K562 (cell line): Measurements from ENCODE around the gene TAF3. TPM values are rescaled to one million over a fixed set of nuclear protein-coding genes. Genes with fewer than 3 reads are reported as not detected.

Experiments used
- ARID1B ChIP-seq: fragments of 450-650 bp; IDR thresholded peaks from 2 replicates; pipeline ENCODE4 v1.6.1; 2016; ENCODE audit warnings: antibody characterized with exemption, mild to moderate bottlenecking, inconsistent platforms
- ARID3A ChIP-seq: IDR thresholded peaks from 2 replicates; pipeline ENCODE4 v1.6.1; 2012; ENCODE audit warnings: low read depth, low read length, improper control_type of control experiment, borderline replicate concordance
- CREB1 ChIP-seq, 2 experiments: sonication (generic) in 1 of 2; formaldehyde crosslinking in 1 of 2; IDR thresholded peaks; 2 replicates each; pipeline versions ENCODE4 v1.6.1 to v1.8.0; 2012 to 2022; ENCODE audit warnings: inconsistent platforms in 1 of 2, mild to moderate bottlenecking in 1 of 2, missing genetic modification reagents in 1 of 2, moderate library complexity in 1 of 2
- CTBP1 ChIP-seq: fragments of 450-650 bp; IDR thresholded peaks from 2 replicates; pipeline ENCODE4 v1.6.1; 2016; ENCODE audit warnings: borderline replicate concordance
- FOXP1 ChIP-seq: sonication (generic); formaldehyde crosslinking; IDR thresholded peaks from 2 replicates; pipeline ENCODE4 v1.8.0; 2022; ENCODE audit warnings: mild to moderate bottlenecking, missing genetic modification reagents
- GMEB1 ChIP-seq: fragments of 250-450 bp; sonication (Bioruptor Pico); IDR thresholded peaks from 2 replicates; pipeline ENCODE4 v1.4.0; 2020; ENCODE audit warnings: mild to moderate bottlenecking
- HDGF ChIP-seq: fragments of 450-650 bp; IDR thresholded peaks from 2 replicates; pipeline ENCODE4 v1.6.1; 2016
- IRF2 ChIP-seq: sonication (generic); formaldehyde crosslinking; IDR thresholded peaks from 2 replicates; pipeline ENCODE4 v1.8.1; 2022; ENCODE audit warnings: mild to moderate bottlenecking, missing genetic modification reagents
- JUNB ChIP-seq: fragments of 450-650 bp; formaldehyde crosslinking; conservative IDR thresholded peaks from 2 replicates; pipeline ENCODE4 v1.4.0; 2020; ENCODE audit warnings: mild to moderate bottlenecking
- MAZ ChIP-seq, 2 experiments: fragments of 450-650 bp in 1 of 2; sonication (generic) in 1 of 2; formaldehyde crosslinking; IDR thresholded peaks in 1 of 2; conservative IDR thresholded peaks in 1 of 2; 2 replicates each; pipeline versions ENCODE4 v1.4.0 to v1.5.0; 2020; ENCODE audit warnings: mild to moderate bottlenecking in 1 of 2, missing genetic modification reagents in 1 of 2
- NFATC3 ChIP-seq: fragments of 450-650 bp; IDR thresholded peaks from 2 replicates; pipeline ENCODE4 v1.6.1; 2017; ENCODE audit warnings: mild to moderate bottlenecking
- NFIC ChIP-seq: fragments of 450-650 bp; IDR thresholded peaks from 2 replicates; pipeline ENCODE4 v1.6.1; 2017; ENCODE audit warnings: mild to moderate bottlenecking, inconsistent platforms
- POLR2H ChIP-seq: IDR thresholded peaks from 2 replicates; pipeline ENCODE4 v1.6.1; 2016; ENCODE audit warnings: missing genetic modification characterization, low read depth, mild to moderate bottlenecking, control low read depth, missing compliant biosample characterization, moderate library complexity
- SAP30 ChIP-seq: fragments of 200-600 bp; sonication (generic); IDR thresholded peaks from 2 replicates; pipeline ENCODE4 v1.6.1; 2012; ENCODE audit warnings: borderline replicate concordance, low read depth, mild to moderate bottlenecking, moderate library complexity, low read length, control low read depth, inconsistent platforms; ENCODE audit not compliant: insufficient read depth, poor library complexity, severe bottlenecking
- SFPQ ChIP-seq: fragments of 200-400 bp; formaldehyde crosslinking; IDR thresholded peaks from 2 replicates; pipeline ENCODE4 v1.6.1; 2017; ENCODE audit warnings: mild to moderate bottlenecking, low read depth, low read length, moderate library complexity
- SIX5 ChIP-seq, 2 experiments: IDR thresholded peaks; 2 replicates each; pipeline ENCODE4 v1.6.1; 2011; ENCODE audit warnings: low read length in 2 of 2, borderline replicate concordance in 1 of 2, low read depth in 1 of 2, mild to moderate bottlenecking in 1 of 2, moderate library complexity in 1 of 2; ENCODE audit not compliant: insufficient read depth in 1 of 2
- TRIM24 ChIP-seq, 2 experiments: fragments of 450-650 bp; IDR thresholded peaks; 2 replicates each; pipeline ENCODE4 v1.6.1; 2016
- U2AF2 ChIP-seq: fragments of 200-400 bp; formaldehyde crosslinking; optimal IDR thresholded peaks from 2 replicates; pipeline ENCODE3; 2017; ENCODE audit warnings: low read depth, mild to moderate bottlenecking, low read length
- YBX1 ChIP-seq: fragments of 450-650 bp; IDR thresholded peaks from 2 replicates; pipeline ENCODE4 v1.7.1; 2016; ENCODE audit warnings: mild to moderate bottlenecking
- ZC3H8 ChIP-seq: fragments of 450-650 bp; IDR thresholded peaks from 2 replicates; pipeline ENCODE4 v1.6.1; 2017
- ZNF124 ChIP-seq: sonication (generic); formaldehyde crosslinking; IDR thresholded peaks from 2 replicates; pipeline ENCODE4 v1.8.1; 2022; ENCODE audit warnings: missing genetic modification reagents
- ZNF140 ChIP-seq: fragments of 250-450 bp; sonication (Bioruptor Pico); IDR thresholded peaks from 2 replicates; pipeline ENCODE4 v1.8.0; 2021; ENCODE audit warnings: moderate library complexity, mild to moderate bottlenecking, inconsistent platforms
- ZNF280B ChIP-seq: fragments of 250-450 bp; sonication (Bioruptor Pico); IDR thresholded peaks from 2 replicates; pipeline ENCODE4 v1.5.1; 2021; ENCODE audit warnings: mild to moderate bottlenecking
- ZNF324 ChIP-seq: fragments of 250-450 bp; sonication (Bioruptor Pico); IDR thresholded peaks from 2 replicates; pipeline ENCODE4 v1.4.0; 2020; ENCODE audit warnings: mild to moderate bottlenecking
- polyA plus RNA-seq, 8 experiments: library from polyadenylated mRNA; depleted of rRNA in 4 of 8; stranded (reverse) in 5 of 8; unstranded in 3 of 8; fragments of >200 nt; fragmentation: Nextera tagmentation in 2 of 8; fragmentation: Illumina TruSeq in 1 of 8; extraction: Ambion mirVana in 2 of 8; extraction: Trizol in 1 of 8; gene quantifications; 2 replicates each; pipeline versions ENCODE4 v1.2.1 to v1.2.3, GENCODE V29; 2011 to 2014; ENCODE audit warnings: inconsistent platforms in 1 of 8, missing spikeins in 1 of 8
- total RNA-seq, 7 experiments: library from RNA; depleted of rRNA in 6 of 7; stranded (reverse); fragments of >200 nt in 6 of 7; fragmentation: Illumina TruSeq in 2 of 7; extraction: Trizol in 2 of 7; gene quantifications; 2 replicates each; pipeline versions ENCODE4 v1.2.1 to v1.2.3, GENCODE V29; 2011 to 2021; ENCODE audit warnings: low replicate concordance in 1 of 7

Gene TAF3
- total and polyA plus RNA-seq, 9 of the 15 experiments (the other 6 are each of a cell fraction or from before 2014, with no cell fraction given): 1.5 to 9.9 (median 4.1) TPM

- no peak for TF ChIP-seq ZNF280B (CRISPR knock-in tag)
- TF ChIP-seq ZC3H8: no peak
- TF ChIP-seq ARID1B: peak; percentile 25; the same call in 1 of the 2 replicates
- no peak for TF ChIP-seq ZNF140
- TF ChIP-seq ZNF124: no peak
- TF ChIP-seq POLR2H: no peak; the same call in 1 of the 2 replicates
- no peak for TF ChIP-seq HDGF
- TF ChIP-seq NFIC: no peak
- peak in 1 of 2 experiments; percentile 44; a peak in 1 of 4 replicates for TF ChIP-seq TRIM24 (IDR thresholded peaks at IDR 0.05)
- TF ChIP-seq MAZ (CRISPR knock-in tag; conservative IDR thresholded peaks at IDR 0.05 in 1 of 2, IDR thresholded peaks at IDR 0.05 in 1 of 2): no peak
- no peak for TF ChIP-seq NFATC3
- TF ChIP-seq CREB1 (IDR thresholded peaks at IDR 0.05): no peak
- no peak for TF ChIP-seq CREB1 (CRISPR knock-in tag; IDR thresholded peaks at IDR 0.05)
- no peak for TF ChIP-seq SIX5 (IDR thresholded peaks at IDR 0.05; ENCODE audit: borderline replicate concordance in 1 of 2, insufficient read depth in 1 of 2, low read depth in 1 of 2, low read length in 2 of 2)
- TF ChIP-seq JUNB (CRISPR knock-in tag): no peak
- TF ChIP-seq SFPQ: no peak
- no peak for TF ChIP-seq U2AF2
- no peak for TF ChIP-seq ZNF324 (CRISPR knock-in tag)
- no peak for TF ChIP-seq IRF2 (CRISPR knock-in tag)
- no peak for TF ChIP-seq GMEB1 (CRISPR knock-in tag)
- TF ChIP-seq YBX1: no peak
- no peak for TF ChIP-seq FOXP1 (CRISPR knock-in tag)
- TF ChIP-seq SAP30: no peak
- TF ChIP-seq ARID3A: no peak
- peak; percentile 68 for TF ChIP-seq CTBP1
These were observed 115.0 kb downstream of the TAF3 start (continued) for GRCh38 chr10:7933262-7933661.
